ENCODE measurements around the gene ATP1B4.

Gene ATP1B4

DNA sequence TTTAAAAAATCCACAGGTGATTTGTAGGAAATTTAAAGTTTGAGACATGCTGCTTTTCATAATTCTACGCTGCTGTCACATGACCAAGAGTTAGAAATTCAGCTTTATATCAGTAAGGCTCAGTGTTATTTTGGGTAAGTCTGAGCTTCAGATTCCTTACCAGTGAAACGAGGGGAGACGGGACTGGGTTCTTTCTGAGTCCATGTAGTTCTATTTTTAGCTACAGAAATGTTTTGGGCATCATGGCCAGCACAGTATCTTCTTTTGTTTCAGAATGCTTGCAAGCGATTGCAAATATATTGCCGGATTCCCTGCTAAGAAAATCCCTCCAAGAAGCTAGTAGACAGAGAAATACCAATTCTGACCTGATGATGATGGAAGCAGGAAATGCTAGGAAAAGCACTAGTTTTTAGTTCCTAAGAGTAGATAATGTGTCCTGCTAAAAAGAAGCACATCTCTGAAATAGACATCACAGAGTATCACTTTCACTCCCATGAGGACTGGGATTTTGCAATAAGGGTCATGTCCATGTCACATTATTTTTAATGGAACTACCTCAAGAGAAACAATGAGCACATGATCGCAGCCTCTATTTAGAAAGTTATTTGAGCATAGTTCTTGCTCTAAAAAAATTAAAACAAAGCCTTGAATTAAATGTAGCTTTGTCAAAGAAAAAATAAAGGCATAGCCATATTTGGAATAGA is 10.9 kb downstream of the ATP1B4 start:
- no peak overlapping the region for H3K27ac ChIP-seq (ENCODE audit: low read length)
- no peak overlapping the region for H3K4me3 ChIP-seq (ENCODE audit: low read length in 2 of 2)
- no peaks in the 10 kb centered on the region for H3K36me3 ChIP-seq (ENCODE audit: control insufficient read depth in 2 of 2, insufficient read depth in 2 of 2, low read length in 2 of 2)
- H3K9me3 ChIP-seq (ENCODE audit: control insufficient read depth in 2 of 2, low read length in 2 of 2) = no peaks in the 10 kb centered on the region
- H3K27me3 ChIP-seq (ENCODE audit: control insufficient read depth in 1 of 2, insufficient read depth in 2 of 2, low read length in 2 of 2) = peaks cover 0 to 8% of the 10 kb centered on the region in 2 donors
- H3K9ac ChIP-seq (ENCODE audit: low read length in 2 of 2) = no peak overlapping the region
- H3K4me1 ChIP-seq (ENCODE audit: control insufficient read depth, insufficient read depth, low read length) = no peaks in the 10 kb centered on the region

DNA sequence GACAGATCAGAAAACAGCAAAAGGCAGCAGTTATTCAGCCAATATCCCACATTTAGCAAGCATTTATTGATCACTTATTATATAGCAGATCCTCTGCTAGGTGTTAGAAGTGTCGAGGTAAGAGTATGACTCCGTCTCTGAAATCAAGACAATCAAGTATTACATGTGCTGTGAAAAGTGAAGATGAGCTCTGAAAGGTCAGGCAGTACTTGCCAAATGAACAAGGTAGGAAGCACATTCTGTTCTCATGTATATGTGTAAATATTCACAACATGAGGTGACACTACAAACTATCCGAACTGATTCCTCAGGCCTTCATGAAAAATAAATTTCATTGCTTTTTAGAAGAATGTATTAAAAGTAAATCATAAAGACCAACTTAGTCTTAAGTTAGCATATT is 15.3 kb downstream of the ATP1B4 start:
- Histone ChIP-seq H3K27ac (ENCODE audit: low read length) (no peak overlapping the region), H3K36me3 (ENCODE audit: control insufficient read depth in 2 of 2, insufficient read depth in 2 of 2, low read length in 2 of 2) (no peaks in the 10 kb centered on the region), H3K27me3 (ENCODE audit: control insufficient read depth in 1 of 2, insufficient read depth in 2 of 2, low read length in 2 of 2) (peaks cover 0 to 12% of the 10 kb centered on the region in 2 donors), H3K9me3 (ENCODE audit: control insufficient read depth in 2 of 2, low read length in 2 of 2) (no peaks in the 10 kb centered on the region), H3K4me1 (ENCODE audit: control insufficient read depth, insufficient read depth, low read length) (no peaks in the 10 kb centered on the region), H3K4me3 (ENCODE audit: low read length in 2 of 2) (no peak overlapping the region), H3K9ac (ENCODE audit: low read length in 2 of 2) (no peak overlapping the region)

DNA sequence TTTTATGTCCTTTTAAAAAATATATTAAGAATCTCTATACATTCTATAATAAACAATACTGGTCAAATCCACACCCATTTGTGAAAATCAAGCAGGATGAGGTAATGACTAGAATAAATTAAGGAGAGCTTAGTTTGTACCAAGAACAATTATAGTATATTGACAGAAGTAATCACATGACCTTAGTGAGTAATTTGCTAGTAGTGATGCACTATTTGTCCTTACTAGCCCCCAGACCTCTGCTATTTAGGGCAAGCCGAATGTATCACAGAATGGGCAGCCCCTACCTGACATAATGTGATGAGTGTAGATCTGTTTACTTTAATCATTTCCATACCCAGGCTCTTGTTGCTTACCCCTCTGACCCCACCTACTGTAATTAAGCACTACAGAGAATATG is 15.8 kb downstream of the ATP1B4 start:
- Histone ChIP-seq H3K4me1 (ENCODE audit: control insufficient read depth, insufficient read depth, low read length) (no peaks in the 10 kb centered on the region), H3K9me3 (ENCODE audit: control insufficient read depth in 2 of 2, low read length in 2 of 2) (no peaks in the 10 kb centered on the region), H3K27me3 (ENCODE audit: control insufficient read depth in 1 of 2, insufficient read depth in 2 of 2, low read length in 2 of 2) (peaks cover 0 to 12% of the 10 kb centered on the region in 2 donors), H3K36me3 (ENCODE audit: control insufficient read depth in 2 of 2, insufficient read depth in 2 of 2, low read length in 2 of 2) (no peaks in the 10 kb centered on the region), H3K4me3 (ENCODE audit: low read length in 2 of 2) (no peak overlapping the region), H3K9ac (ENCODE audit: low read length in 2 of 2) (no peak overlapping the region), H3K27ac (ENCODE audit: low read length) (no peak overlapping the region)

DNA sequence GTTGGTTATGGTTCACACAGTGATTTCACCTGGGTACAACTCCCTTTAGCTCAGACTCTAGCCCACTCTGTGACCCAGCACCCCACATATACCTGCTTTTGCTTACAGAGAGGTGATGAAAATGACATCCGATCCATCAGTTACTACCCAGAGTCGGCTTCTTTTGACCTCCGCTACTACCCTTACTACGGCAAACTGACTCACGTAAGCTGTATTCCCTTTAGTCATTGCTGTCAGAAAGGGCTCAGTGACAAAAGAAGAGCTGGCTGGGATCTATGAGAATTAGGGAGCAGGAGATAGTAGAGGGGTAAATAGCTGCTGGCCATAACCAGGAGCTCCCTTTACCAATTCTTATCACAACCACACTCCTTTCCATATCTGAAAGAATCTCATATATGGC is 16.7 kb downstream of the ATP1B4 start:
- Histone ChIP-seq H3K27me3 (ENCODE audit: control insufficient read depth in 1 of 2, insufficient read depth in 2 of 2, low read length in 2 of 2) (peaks cover 0 to 12% of the 10 kb centered on the region in 2 donors), H3K4me1 (ENCODE audit: control insufficient read depth, insufficient read depth, low read length) (no peaks in the 10 kb centered on the region), H3K36me3 (ENCODE audit: control insufficient read depth in 2 of 2, insufficient read depth in 2 of 2, low read length in 2 of 2) (no peaks in the 10 kb centered on the region), H3K4me3 (ENCODE audit: low read length in 2 of 2) (no peak overlapping the region), H3K9ac (ENCODE audit: low read length in 2 of 2) (no peak overlapping the region), H3K9me3 (ENCODE audit: control insufficient read depth in 2 of 2, low read length in 2 of 2) (no peaks in the 10 kb centered on the region), H3K27ac (ENCODE audit: low read length) (no peak overlapping the region)

DNA sequence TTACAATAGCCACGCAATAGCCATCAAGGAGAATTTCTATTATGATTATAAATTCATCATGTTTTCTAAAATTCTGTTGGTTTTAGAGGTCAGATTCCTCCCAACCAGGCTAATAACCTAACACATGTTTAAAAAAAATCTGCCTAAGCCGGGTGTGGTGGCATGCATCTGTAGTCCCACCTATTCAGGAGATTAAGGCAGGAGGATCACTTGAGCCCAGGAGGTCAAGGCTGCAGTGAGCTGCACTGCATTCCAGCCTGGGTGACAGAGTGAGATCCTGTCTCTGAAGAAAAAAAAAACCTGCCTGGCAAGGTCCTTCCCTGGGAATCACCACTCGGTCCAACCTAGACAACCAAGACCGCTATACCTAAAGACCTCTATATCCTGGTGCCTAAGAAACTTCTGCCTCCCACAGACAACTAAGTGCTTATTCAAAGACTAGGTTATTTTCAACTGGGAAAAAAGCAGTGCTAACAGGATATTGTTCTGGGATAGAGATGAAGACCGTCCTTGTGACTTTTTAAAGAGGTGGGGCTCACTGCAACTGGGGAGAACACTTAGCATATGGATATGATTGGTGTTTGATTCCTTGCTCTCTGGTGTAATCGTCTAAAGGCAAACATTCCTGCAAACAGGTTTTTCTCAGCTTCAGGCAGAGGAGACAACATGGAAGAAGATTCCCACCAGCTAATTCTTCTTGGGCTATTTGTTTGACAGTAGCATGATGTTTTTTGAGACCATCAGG is 18.2 kb downstream of the ATP1B4 start:
- no peaks in the 10 kb centered on the region for H3K36me3 ChIP-seq (ENCODE audit: control insufficient read depth in 2 of 2, insufficient read depth in 2 of 2, low read length in 2 of 2)
- H3K4me1 ChIP-seq (ENCODE audit: control insufficient read depth, insufficient read depth, low read length) = no peaks in the 10 kb centered on the region
- H3K27me3 ChIP-seq (ENCODE audit: control insufficient read depth in 1 of 2, insufficient read depth in 2 of 2, low read length in 2 of 2) = peaks cover 0 to 10% of the 10 kb centered on the region in 2 donors
- H3K9me3 ChIP-seq (ENCODE audit: control insufficient read depth in 2 of 2, low read length in 2 of 2) = no peaks in the 10 kb centered on the region
- no peak overlapping the region for H3K4me3 ChIP-seq (ENCODE audit: low read length in 2 of 2)
- no peak overlapping the region for H3K27ac ChIP-seq (ENCODE audit: low read length)
- no peak overlapping the region for H3K9ac ChIP-seq (ENCODE audit: low read length in 2 of 2)

DNA sequence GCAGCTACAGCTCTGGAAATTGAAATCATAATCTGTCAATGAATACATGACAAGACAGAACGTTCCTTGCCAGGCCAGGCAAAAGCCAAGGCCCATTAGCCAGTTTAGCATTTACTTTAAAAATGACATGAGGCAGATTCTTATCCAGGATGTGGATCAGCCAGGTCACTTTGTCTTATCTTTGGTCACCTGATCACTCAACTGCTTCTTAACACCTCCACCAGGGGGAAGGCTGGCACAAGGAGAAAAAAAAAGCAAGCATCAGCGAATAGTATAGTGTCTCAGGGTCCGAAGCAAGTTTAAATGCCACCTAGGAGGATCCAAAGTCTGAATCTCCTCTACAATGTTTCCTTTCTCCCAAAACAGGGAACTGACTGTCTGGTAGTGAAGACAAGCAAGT is 18.8 kb downstream of the ATP1B4 start:
- Histone ChIP-seq H3K36me3 (ENCODE audit: control insufficient read depth in 2 of 2, insufficient read depth in 2 of 2, low read length in 2 of 2) (no peaks in the 10 kb centered on the region), H3K9ac (ENCODE audit: low read length in 2 of 2) (no peak overlapping the region), H3K4me1 (ENCODE audit: control insufficient read depth, insufficient read depth, low read length) (no peaks in the 10 kb centered on the region), H3K9me3 (ENCODE audit: control insufficient read depth in 2 of 2, low read length in 2 of 2) (no peaks in the 10 kb centered on the region), H3K4me3 (ENCODE audit: low read length in 2 of 2) (no peak overlapping the region), H3K27me3 (ENCODE audit: control insufficient read depth in 1 of 2, insufficient read depth in 2 of 2, low read length in 2 of 2) (peaks cover 0 to 9% of the 10 kb centered on the region in 2 donors), H3K27ac (ENCODE audit: low read length) (no peak overlapping the region)

DNA sequence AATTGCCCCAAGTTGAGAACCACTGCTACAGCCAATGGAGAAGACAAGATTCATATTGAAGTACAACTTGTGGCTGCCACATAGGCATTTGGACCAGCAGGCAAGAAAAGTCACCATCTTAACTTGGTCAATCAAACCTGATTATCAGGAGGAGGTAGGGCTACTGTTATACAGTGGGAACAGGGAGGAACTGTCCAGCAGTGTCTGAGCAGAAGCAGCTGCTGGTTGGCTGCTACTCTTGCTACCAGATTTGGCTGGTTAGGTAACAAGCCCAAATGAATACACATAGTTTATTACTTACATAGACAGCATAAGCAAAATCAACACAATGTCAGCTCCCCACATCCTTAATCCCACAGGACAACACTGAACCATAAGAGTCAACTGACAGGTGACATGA is 39.4 kb downstream of the ATP1B4 start:
- H3K27me3 ChIP-seq (ENCODE audit: control insufficient read depth in 1 of 2, insufficient read depth in 2 of 2, low read length in 2 of 2) = peaks cover 0 to 3% of the 10 kb centered on the region in 2 donors
- no peaks in the 10 kb centered on the region for H3K36me3 ChIP-seq (ENCODE audit: control insufficient read depth in 2 of 2, insufficient read depth in 2 of 2, low read length in 2 of 2)
- no peak overlapping the region for H3K4me3 ChIP-seq (ENCODE audit: low read length in 2 of 2)
- no peaks in the 10 kb centered on the region for H3K4me1 ChIP-seq (ENCODE audit: control insufficient read depth, insufficient read depth, low read length)
- H3K9ac ChIP-seq (ENCODE audit: low read length in 2 of 2) = no peak overlapping the region
- no peak overlapping the region for H3K27ac ChIP-seq (ENCODE audit: low read length)
- H3K9me3 ChIP-seq (ENCODE audit: control insufficient read depth in 2 of 2, low read length in 2 of 2) = no peaks in the 10 kb centered on the region

DNA sequence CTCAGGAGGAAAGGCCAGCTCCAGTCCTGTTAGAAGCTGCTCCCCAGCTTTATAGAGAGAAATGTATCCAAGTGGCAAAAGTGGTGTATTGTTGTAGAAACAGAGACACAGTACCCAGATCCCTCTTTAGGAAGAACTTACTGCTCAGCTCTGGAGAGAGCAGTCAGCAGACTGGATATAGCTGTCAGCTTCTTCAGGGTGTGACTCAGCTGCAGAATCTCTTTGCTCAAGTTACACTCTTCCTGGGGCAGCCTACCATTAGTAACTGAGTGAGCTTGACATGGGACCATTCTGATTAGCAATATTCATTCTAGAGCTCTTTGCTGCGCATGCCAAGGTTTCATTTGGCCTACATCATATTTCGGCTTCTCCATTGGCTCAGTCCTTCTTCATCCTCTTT is 40.5 kb downstream of the ATP1B4 start:
- no peaks in the 10 kb centered on the region for H3K9me3 ChIP-seq (ENCODE audit: control insufficient read depth in 2 of 2, low read length in 2 of 2)
- no peak overlapping the region for H3K27ac ChIP-seq (ENCODE audit: low read length)
- peaks cover 0 to 3% of the 10 kb centered on the region in 2 donors for H3K27me3 ChIP-seq (ENCODE audit: control insufficient read depth in 1 of 2, insufficient read depth in 2 of 2, low read length in 2 of 2)
- no peak overlapping the region for H3K4me3 ChIP-seq (ENCODE audit: low read length in 2 of 2)
- no peaks in the 10 kb centered on the region for H3K4me1 ChIP-seq (ENCODE audit: control insufficient read depth, insufficient read depth, low read length)
- no peaks in the 10 kb centered on the region for H3K36me3 ChIP-seq (ENCODE audit: control insufficient read depth in 2 of 2, insufficient read depth in 2 of 2, low read length in 2 of 2)
- H3K9ac ChIP-seq (ENCODE audit: low read length in 2 of 2) = no peak overlapping the region

DNA sequence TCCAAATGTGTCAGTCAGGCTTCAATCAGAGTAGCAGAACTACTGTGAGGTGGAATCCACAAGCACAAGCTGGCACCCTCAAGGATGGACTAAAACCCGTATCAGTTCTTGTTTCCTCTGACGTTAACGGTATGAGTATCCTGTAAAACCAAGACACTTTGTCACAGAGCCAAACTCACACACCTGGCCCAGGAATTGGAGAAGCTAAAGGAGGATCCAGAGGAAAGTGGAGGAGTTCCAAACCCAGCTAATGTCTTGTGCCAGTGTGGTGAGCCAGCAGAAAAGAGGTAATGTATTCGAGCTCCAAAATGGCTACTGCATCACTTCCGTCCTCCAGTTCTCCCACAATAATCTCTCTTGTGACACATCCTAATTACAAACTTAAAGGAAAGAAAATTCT is 44.7 kb downstream of the ATP1B4 start:
- Histone ChIP-seq H3K36me3 (ENCODE audit: control insufficient read depth in 2 of 2, insufficient read depth in 2 of 2, low read length in 2 of 2) (no peaks in the 10 kb centered on the region), H3K27ac (ENCODE audit: low read length) (no peak overlapping the region), H3K4me3 (ENCODE audit: low read length in 2 of 2) (no peak overlapping the region), H3K9ac (ENCODE audit: low read length in 2 of 2) (no peak overlapping the region), H3K27me3 (ENCODE audit: control insufficient read depth in 1 of 2, insufficient read depth in 2 of 2, low read length in 2 of 2) (peaks cover 0 to 3% of the 10 kb centered on the region in 2 donors), H3K9me3 (ENCODE audit: control insufficient read depth in 2 of 2, low read length in 2 of 2) (no peaks in the 10 kb centered on the region), H3K4me1 (ENCODE audit: control insufficient read depth, insufficient read depth, low read length) (no peaks in the 10 kb centered on the region)

DNA sequence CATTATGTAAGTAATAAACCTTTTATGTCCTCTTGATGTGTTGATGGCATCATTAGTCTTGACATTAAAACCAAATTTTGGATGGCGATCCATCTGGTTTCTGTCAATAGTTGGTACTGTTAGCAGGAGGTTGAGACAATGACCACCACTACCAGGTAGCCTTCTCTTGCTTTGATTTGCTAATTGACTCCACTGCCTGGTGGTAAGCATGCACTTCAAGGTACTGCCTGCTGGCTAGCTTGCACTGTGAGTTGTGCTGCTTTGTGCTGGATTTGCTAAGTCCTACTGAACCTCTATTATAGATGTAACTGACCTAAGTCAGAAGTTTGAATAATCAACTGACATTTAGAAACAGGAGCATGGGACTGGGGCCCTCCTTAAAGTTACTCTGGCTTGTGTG is 46.3 kb downstream of the ATP1B4 start:
- Histone ChIP-seq H3K9me3 (ENCODE audit: control insufficient read depth in 2 of 2, low read length in 2 of 2) (no peaks in the 10 kb centered on the region), H3K4me3 (ENCODE audit: low read length in 2 of 2) (no peak overlapping the region), H3K9ac (ENCODE audit: low read length in 2 of 2) (no peak overlapping the region), H3K27ac (ENCODE audit: low read length) (no peak overlapping the region), H3K27me3 (ENCODE audit: control insufficient read depth in 1 of 2, insufficient read depth in 2 of 2, low read length in 2 of 2) (peaks cover 0 to 3% of the 10 kb centered on the region in 2 donors), H3K4me1 (ENCODE audit: control insufficient read depth, insufficient read depth, low read length) (no peaks in the 10 kb centered on the region), H3K36me3 (ENCODE audit: control insufficient read depth in 2 of 2, insufficient read depth in 2 of 2, low read length in 2 of 2) (no peaks in the 10 kb centered on the region)

DNA sequence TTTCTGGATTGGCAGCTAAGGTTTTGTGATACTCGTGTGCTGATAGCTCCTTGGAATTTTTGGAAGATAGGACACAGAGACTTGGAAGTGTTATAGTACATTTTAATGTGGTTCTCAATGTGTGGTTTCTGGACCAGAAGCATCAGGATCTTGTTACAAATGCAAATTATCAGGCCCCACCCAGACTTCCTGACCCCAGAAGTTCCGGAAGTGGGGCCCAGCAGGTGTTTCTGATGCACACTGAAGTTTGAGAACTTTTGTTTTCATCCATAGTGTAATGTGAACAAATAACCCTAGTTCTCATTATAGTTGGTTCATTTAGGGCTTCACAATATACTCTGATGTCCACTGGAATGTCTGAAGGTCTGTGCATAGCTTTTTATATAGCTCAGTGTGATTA is 57.6 kb downstream of the ATP1B4 start:
- H3K4me3 ChIP-seq (ENCODE audit: low read length in 2 of 2) = no peak overlapping the region
- H3K9ac ChIP-seq (ENCODE audit: low read length in 2 of 2) = no peak overlapping the region
- H3K27me3 ChIP-seq (ENCODE audit: control insufficient read depth in 1 of 2, insufficient read depth in 2 of 2, low read length in 2 of 2) = peaks cover 0 to 7% of the 10 kb centered on the region in 2 donors
- no peaks in the 10 kb centered on the region for H3K4me1 ChIP-seq (ENCODE audit: control insufficient read depth, insufficient read depth, low read length)
- no peak overlapping the region for H3K27ac ChIP-seq (ENCODE audit: low read length)
- H3K36me3 ChIP-seq (ENCODE audit: control insufficient read depth in 2 of 2, insufficient read depth in 2 of 2, low read length in 2 of 2) = no peaks in the 10 kb centered on the region
- no peaks in the 10 kb centered on the region for H3K9me3 ChIP-seq (ENCODE audit: control insufficient read depth in 2 of 2, low read length in 2 of 2)
